H1 (cell line): ENCODE results near the gene IL36B. TPM values are rescaled to one million over a fixed set of nuclear protein-coding genes. Genes with fewer than 3 reads are reported as not detected.

Experiments used
- CTCF ChIA-PET: fragments of 300-600 bp; sonication (Branson Sonifier 250); formaldehyde crosslinking; loops from one replicate; lab custom pipeline; 2021; ENCODE audit not compliant: partially characterized antibody; lab: Charles Lee
- POLR2A ChIA-PET: fragments of 300-600 bp; sonication (Branson Sonifier 250); formaldehyde crosslinking; loops from one replicate; lab custom pipeline; 2021; ENCODE audit warnings: inconsistent platforms; ENCODE audit not compliant: partially characterized antibody; lab: Charles Lee
- DNase-seq, 2 experiments: peaks; one replicate each; pipeline versions ENCODE4 v3.0.0 to v3.0.0-alpha.2; 2010 to 2022; ENCODE audit warnings: low spot score in 2 of 2, low read depth in 1 of 2, mixed read lengths in 1 of 2
- FAIRE-seq: peaks from 2 replicates; lab custom pipeline; 2011; peaks lifted over from hg19 to GRCh38; lab: Jason Lieb, UNC
- H2AFZ ChIP-seq: 2 replicates; pipeline ENCODE4 v1.8.1; 2012; ENCODE audit warnings: low read length, inconsistent platforms
- H2AK5ac ChIP-seq: 2 replicates; pipeline ENCODE4 v1.6.1; 2013; ENCODE audit warnings: low read depth, low read length
- H2BK120ac ChIP-seq: replicated peaks from 2 replicates; pipeline ENCODE3; 2013; ENCODE audit warnings: low read depth, low read length, inconsistent platforms
- H2BK12ac ChIP-seq: 2 replicates; pipeline ENCODE4 v1.6.1; 2013; ENCODE audit warnings: low read depth, low read length
- H2BK15ac ChIP-seq: 2 replicates; pipeline ENCODE4 v1.6.1; 2013; ENCODE audit warnings: low read length
- H2BK20ac ChIP-seq: 2 replicates; pipeline ENCODE4 v1.6.1; 2013; ENCODE audit warnings: low read length
- H2BK5ac ChIP-seq: 2 replicates; pipeline ENCODE4 v1.6.1; 2013; ENCODE audit warnings: low read depth, low read length
- H3K14ac ChIP-seq: 2 replicates; pipeline ENCODE4 v1.6.1; 2013; ENCODE audit warnings: inconsistent platforms; ENCODE audit not compliant: insufficient read length
- H3K18ac ChIP-seq: 2 replicates; pipeline ENCODE4 v1.6.1; 2013; ENCODE audit warnings: low read length; ENCODE audit errors: extremely low read depth
- H3K23ac ChIP-seq: 2 replicates; pipeline ENCODE4 v1.6.1; 2013; ENCODE audit warnings: inconsistent platforms; ENCODE audit not compliant: insufficient read length
- H3K23me2 ChIP-seq: 2 replicates; pipeline ENCODE4 v1.6.1; 2013; ENCODE audit warnings: low read depth, low read length
- H3K27ac ChIP-seq: 2 replicates; pipeline ENCODE4 v1.6.1; 2011; ENCODE audit warnings: low read depth, low read length, inconsistent platforms
- H3K27me3 ChIP-seq, 4 experiments: replicated peaks in 1 of 4; 1 replicate in 1 of 4; 2 replicates in 3 of 4; pipeline versions ENCODE4 v1.6.1 to v1.8.1; 2011 to 2013; ENCODE audit warnings: low read length in 3 of 4, mild to moderate bottlenecking in 3 of 4, inconsistent platforms in 2 of 4, mixed read lengths in 2 of 4, moderate library complexity in 1 of 4; ENCODE audit not compliant: control insufficient read depth in 3 of 4, insufficient read depth in 3 of 4; ENCODE audit errors: extremely low read depth in 1 of 4
- H3K36me3 ChIP-seq, 4 experiments: 2 replicates each; pipeline versions ENCODE4 v1.6.1 to v1.8.1; 2011 to 2013; ENCODE audit warnings: mild to moderate bottlenecking in 4 of 4, low read length in 3 of 4, moderate library complexity in 2 of 4, control low read depth in 1 of 4, inconsistent platforms in 1 of 4; ENCODE audit not compliant: insufficient read depth in 4 of 4, control insufficient read depth in 2 of 4
- H3K4ac ChIP-seq: replicated peaks from 2 replicates; pipeline ENCODE3; 2013; ENCODE audit warnings: low read length, low read depth, mixed read lengths, inconsistent platforms; ENCODE audit not compliant: insufficient read length
- H3K4me1 ChIP-seq, 4 experiments: replicated peaks in 1 of 4; 1 replicate in 1 of 4; 2 replicates in 3 of 4; pipeline versions ENCODE4 v1.6.1 to v1.8.1; 2011 to 2013; ENCODE audit warnings: low read length in 3 of 4, inconsistent platforms in 2 of 4, mixed read lengths in 1 of 4; ENCODE audit not compliant: insufficient read depth in 4 of 4, control insufficient read depth in 3 of 4
- H3K4me2 ChIP-seq, 2 experiments: 2 replicates each; pipeline versions ENCODE4 v1.6.1 to v1.8.1; 2011 to 2013; ENCODE audit warnings: low read depth in 2 of 2, low read length in 2 of 2, control low read depth in 1 of 2, inconsistent platforms in 1 of 2, mild to moderate bottlenecking in 1 of 2; ENCODE audit not compliant: insufficient read depth in 1 of 2
- H3K4me3 ChIP-seq, 4 experiments: fragments of 200-600, 300-600 bp in 1 of 4; sonication (generic), shearing (Covaris generic), sonication (Bioruptor Twin) in 1 of 4; 2 replicates each; pipeline versions ENCODE4 v1.5.1 to v1.8.1; 2011 to 2016; ENCODE audit warnings: low read length in 4 of 4, low read depth in 3 of 4, control low read depth in 2 of 4, inconsistent platforms in 2 of 4, mild to moderate bottlenecking in 2 of 4, mixed read lengths in 1 of 4, moderate library complexity in 1 of 4; ENCODE audit not compliant: insufficient read depth in 2 of 4; ENCODE audit errors: extremely low read depth in 1 of 4
- H3K56ac ChIP-seq: replicated peaks from 2 replicates; pipeline ENCODE3; 2013; ENCODE audit warnings: low read depth, mild to moderate bottlenecking, mixed read lengths, low read length, inconsistent platforms; ENCODE audit not compliant: insufficient read length
- H3K79me1 ChIP-seq: 2 replicates; pipeline ENCODE4 v1.6.1; 2013; ENCODE audit warnings: low read depth, low read length, control low read depth
- H3K79me2 ChIP-seq, 2 experiments: 2 replicates each; pipeline versions ENCODE4 v1.6.1 to v1.8.1; 2012 to 2013; ENCODE audit warnings: low read length in 2 of 2, mild to moderate bottlenecking in 2 of 2, inconsistent platforms in 1 of 2; ENCODE audit not compliant: insufficient read depth in 2 of 2, control insufficient read depth in 1 of 2
- H3K9ac ChIP-seq, 4 experiments: replicated peaks in 1 of 4; 1 replicate in 1 of 4; 2 replicates in 3 of 4; pipeline versions ENCODE4 v1.6.1 to v1.8.1; 2011 to 2013; ENCODE audit warnings: low read depth in 3 of 4, low read length in 3 of 4, control low read depth in 2 of 4, mild to moderate bottlenecking in 2 of 4, moderate library complexity in 2 of 4, inconsistent platforms in 1 of 4; ENCODE audit errors: extremely low read depth in 1 of 4
- H3K9me3 ChIP-seq, 2 experiments: 2 replicates each; pipeline versions ENCODE4 v1.6.1 to v1.8.1; 2012 to 2013; ENCODE audit warnings: mild to moderate bottlenecking in 2 of 2, moderate library complexity in 2 of 2, control low read depth in 1 of 2, inconsistent platforms in 1 of 2, low read depth in 1 of 2, low read length in 1 of 2, mixed read lengths in 1 of 2; ENCODE audit not compliant: insufficient read depth in 2 of 2
- H4K20me1 ChIP-seq, 2 experiments: replicated peaks in 1 of 2; 2 replicates each; pipeline versions ENCODE3 to v1.8.1; 2011 to 2013; ENCODE audit warnings: inconsistent platforms in 2 of 2, low read length in 2 of 2, mild to moderate bottlenecking in 1 of 2; ENCODE audit not compliant: insufficient read depth in 2 of 2, control insufficient read depth in 1 of 2
- H4K5ac ChIP-seq: 2 replicates; pipeline ENCODE4 v1.6.1; 2013; ENCODE audit warnings: low read length, low read depth, mixed read lengths, inconsistent platforms; ENCODE audit not compliant: insufficient read length
- H4K8ac ChIP-seq: 2 replicates; pipeline ENCODE4 v1.8.0; 2013; ENCODE audit warnings: mild to moderate bottlenecking, moderate library complexity, low read length, inconsistent platforms; ENCODE audit not compliant: insufficient read depth; ENCODE audit errors: extremely low read depth
- H4K91ac ChIP-seq: replicated peaks from 2 replicates; pipeline ENCODE3; 2013; ENCODE audit warnings: low read length, mixed read lengths, inconsistent platforms; ENCODE audit not compliant: insufficient read length
- ATF3 ChIP-seq: IDR thresholded peaks from 2 replicates; pipeline ENCODE4 v1.6.1; 2011; ENCODE audit warnings: low read depth, mild to moderate bottlenecking, low read length; ENCODE audit not compliant: insufficient read depth
- KDM1A ChIP-seq: fragments of 200-600, 300-600 bp; sonication (generic); IDR thresholded peaks from 2 replicates; pipeline ENCODE4 v1.7.1; 2016; ENCODE audit warnings: mild to moderate bottlenecking, low read length, borderline replicate concordance
- SIRT6 ChIP-seq: IDR thresholded peaks from one replicate; pipeline ENCODE4 v1.7.1; 2012; ENCODE audit warnings: low read length, inconsistent platforms
- USF2 ChIP-seq: IDR thresholded peaks from 2 replicates; pipeline ENCODE4 v1.6.1; 2011; ENCODE audit warnings: low read length, improper control_type of control experiment
- WGBS, 2 experiments: shearing (Covaris generic) in 1 of 2; methylation state at CpG; one replicate each; pipeline versions ENCODE4 v1.1.6 to v1.1.7; 2013 to 2015; ENCODE audit warnings: low lambda C conversion rate in 2 of 2, mixed read lengths in 2 of 2, inconsistent platforms in 1 of 2, low coverage in 1 of 2, missing lambda C conversion rate in 1 of 2; ENCODE audit not compliant: insufficient replicate concordance in 2 of 2, insufficient coverage in 1 of 2, insufficient read length in 1 of 2; ENCODE audit errors: extremely low coverage in 1 of 2, missing lambda C conversion rate in 1 of 2; 5-methylcytosine and 5-hydroxymethylcytosine counted together
- polyA plus RNA-seq, 7 experiments: library from polyadenylated mRNA; depleted of rRNA in 3 of 7; stranded (reverse) in 5 of 7; unstranded in 2 of 7; fragments of >200 nt in 5 of 7; fragments of 200-250 nt in 2 of 7; gene quantifications; 1 replicate in 5 of 7; 2 replicates in 1 of 7; 4 replicates in 1 of 7; pipeline versions ENCODE4 v1.2.1 to v1.2.3, GENCODE V29; 2011 to 2013; ENCODE audit warnings: missing spikeins in 2 of 7, mixed read lengths in 2 of 7
- total RNA-seq: library from RNA; stranded (reverse); fragmentation: NEBNext Ultra II Directional; extraction: Animal tissue kit (Norgen Biotek cat#: 25700); gene quantifications from 2 replicates; pipeline ENCODE4 v1.2.1, GENCODE V29; 2021

IL36B gene
- total and polyA plus RNA-seq, 2 of the 8 experiments (the other 6 are each of a cell fraction or from before 2014, with no cell fraction given) = not detected

- CTCF ChIA-PET = interaction anchor here (1.2 to 1.3 kb wide), 2 partner anchors 34 to 87 kb away, joined by 3 read pairs; no protein-coding TSS in a partner anchor
- peaks cover 6 to 11% of the 10 kb centered on the region in 2 experiments for H3K9me3 ChIP-seq
- H3K4me2 ChIP-seq = no peak overlapping the region
- no peak overlapping the region for H2AK5ac ChIP-seq
- no peak overlapping the region for H2BK12ac ChIP-seq
- no peak for TF ChIP-seq USF2
- TF ChIP-seq SIRT6 = no peak
- no peak for TF ChIP-seq ATF3
- TF ChIP-seq KDM1A = no peak
- TF ChIP-seq, all 59 proteins: peak for 0
- no peaks in the 10 kb centered on the region for H3K79me2 ChIP-seq
- no peak overlapping the region for H2BK5ac ChIP-seq
- 89% methylated on average over 5 of the region's 5 CpGs; no CpG with 5 or more reads in 1 of the 2 experiments for WGBS, 2 experiments
- H3K4ac ChIP-seq = no peak overlapping the region
- no peaks in the 10 kb centered on the region for H3K23me2 ChIP-seq
- no peaks in the 10 kb centered on the region for H4K20me1 ChIP-seq
- H3K9ac ChIP-seq = no peak overlapping the region
- FAIRE-seq = no peak
- H3K4me3 ChIP-seq = no peak overlapping the region
- no peak overlapping the region for H4K8ac ChIP-seq
- no peaks in the 10 kb centered on the region for H3K79me1 ChIP-seq
- no peak overlapping the region for H3K56ac ChIP-seq
- H3K27me3 ChIP-seq = no peaks in the 10 kb centered on the region
- no peak overlapping the region for H3K18ac ChIP-seq
- H4K91ac ChIP-seq = no peak overlapping the region
- H3K14ac ChIP-seq = no peak overlapping the region
- no peak overlapping the region for H2AFZ ChIP-seq
- H3K36me3 ChIP-seq = no peaks in the 10 kb centered on the region
- H3K23ac ChIP-seq = no peak overlapping the region
- H4K5ac ChIP-seq = no peak overlapping the region
- no peak overlapping the region for H2BK15ac ChIP-seq
- POLR2A ChIA-PET = no interaction called here
- H2BK120ac ChIP-seq = no peak overlapping the region
- no peak overlapping the region for H2BK20ac ChIP-seq
- H3K4me1 ChIP-seq = no peaks in the 10 kb centered on the region
- no peak for DNase-seq
- no peak overlapping the region for H3K27ac ChIP-seq
Measured at GRCh38 chr2:113046465-113046864, 6.2 kb downstream of the IL36B start.
